ENCODE measurements around the gene RPS6KA5. TPM values are rescaled to one million over a fixed set of nuclear protein-coding genes. Genes with fewer than 3 reads are reported as not detected.

RPS6KA5 gene
- total RNA-seq, 2 experiments from 2014 or later, result 18.8 to 19.3 TPM

GRCh38 chr14:91005716-91006115, 54.7 kb downstream of the RPS6KA5 start:
- POLR2A ChIA-PET, result no interaction called here
- Mint-ChIP-seq H3K9me3 (no peaks in the 10 kb centered on the region), H3K27ac (no peak overlapping the region), H3K4me3 (no peak overlapping the region), H3K36me3 (peaks cover 2% of the 10 kb centered on the region), H3K27me3 (no peaks in the 10 kb centered on the region), H3K4me1 (ENCODE audit: low read depth) (peaks cover 40% of the 10 kb centered on the region)
- intact Hi-C loops (cut with micrococcal nuclease), result no loop called here
- no peak for DNase-seq
- CTCF ChIA-PET, result no interaction called here

GRCh38 chr14:91004987-91005386, 55.5 kb downstream of the RPS6KA5 start:
- H3K27ac Mint-ChIP-seq, result no peak overlapping the region
- intact Hi-C loops (cut with micrococcal nuclease), result no loop called here
- POLR2A ChIA-PET, result no interaction called here
- DNase-seq, result no peak
- H3K36me3 Mint-ChIP-seq, result peaks cover 2% of the 10 kb centered on the region
- H3K9me3 Mint-ChIP-seq, result no peaks in the 10 kb centered on the region
- H3K4me3 Mint-ChIP-seq, result no peak overlapping the region
- CTCF ChIA-PET, result no interaction called here
- no peaks in the 10 kb centered on the region for H3K27me3 Mint-ChIP-seq
- peaks cover 33% of the 10 kb centered on the region for H3K4me1 Mint-ChIP-seq (ENCODE audit: low read depth)

- no peak for DNase-seq
- no peak overlapping the region for H3K4me3 Mint-ChIP-seq
- H3K9me3 Mint-ChIP-seq, result no peaks in the 10 kb centered on the region
- H3K4me1 Mint-ChIP-seq (ENCODE audit: low read depth), result peaks cover 19% of the 10 kb centered on the region
- POLR2A ChIA-PET, result interaction anchor here (1.4 kb wide), 1 partner anchor 13 kb away, joined by 4 read pairs; no protein-coding TSS in a partner anchor
- H3K27ac Mint-ChIP-seq, result no peak overlapping the region
- peaks cover 20% of the 10 kb centered on the region for H3K36me3 Mint-ChIP-seq
- CTCF ChIA-PET, result interaction anchor here (0.6 to 1.4 kb wide), 2 partner anchors 25 to 151 kb away, joined by 3 read pairs; no protein-coding TSS in a partner anchor
- intact Hi-C loops (cut with micrococcal nuclease), result no loop called here
- no peaks in the 10 kb centered on the region for H3K27me3 Mint-ChIP-seq
Observed at GRCh38 chr14:90999299-90999698, 61.1 kb downstream of the RPS6KA5 start.

DNA sequence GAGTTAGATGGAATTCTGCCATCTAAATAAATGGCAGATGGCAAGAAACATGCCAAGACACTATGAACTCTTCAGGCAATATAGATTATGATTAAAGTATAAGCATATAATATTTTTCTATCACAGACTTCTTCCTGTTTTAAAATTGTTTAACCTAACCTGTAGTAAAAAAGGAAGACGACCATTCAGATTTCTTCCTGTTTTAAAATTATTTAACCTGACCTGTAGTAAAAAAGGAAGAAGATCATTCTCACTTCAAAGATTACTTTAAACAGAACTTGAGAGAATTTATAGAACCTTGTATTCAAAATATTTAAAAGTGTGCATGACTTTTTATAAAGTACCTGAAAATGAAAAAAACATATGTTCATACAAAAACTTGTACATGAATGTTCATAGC, 63.5 kb downstream of the RPS6KA5 start:
- no peak for DNase-seq
- intact Hi-C loops (cut with micrococcal nuclease), result no loop called here
- H3K27ac Mint-ChIP-seq, result no peak overlapping the region
- no peaks in the 10 kb centered on the region for H3K27me3 Mint-ChIP-seq
- H3K4me1 Mint-ChIP-seq (ENCODE audit: low read depth), result peaks cover 35% of the 10 kb centered on the region
- H3K4me3 Mint-ChIP-seq, result no peak overlapping the region
- ChIA-PET CTCF (no interaction called here), POLR2A (no interaction called here)
- H3K9me3 Mint-ChIP-seq, result no peaks in the 10 kb centered on the region
- peaks cover 30% of the 10 kb centered on the region for H3K36me3 Mint-ChIP-seq

- H3K27me3 Mint-ChIP-seq, result no peaks in the 10 kb centered on the region
- POLR2A ChIA-PET, result no interaction called here
- DNase-seq, result no peak
- CTCF ChIA-PET, result no interaction called here
- intact Hi-C loops (cut with micrococcal nuclease), result no loop called here
- H3K4me1 Mint-ChIP-seq (ENCODE audit: low read depth), result peaks cover 44% of the 10 kb centered on the region
- no peak overlapping the region for H3K4me3 Mint-ChIP-seq
- no peaks in the 10 kb centered on the region for H3K9me3 Mint-ChIP-seq
- H3K27ac Mint-ChIP-seq, result no peak overlapping the region
- peaks cover 30% of the 10 kb centered on the region for H3K36me3 Mint-ChIP-seq
Observed at GRCh38 chr14:90995785-90996184, 64.7 kb downstream of the RPS6KA5 start.

- intact Hi-C loops (cut with micrococcal nuclease), result loop anchor here (2.0 to 5.0 kb wide), 3 partner anchors 15 to 64 kb away; no protein-coding TSS in a partner anchor
- peaks cover 54% of the 10 kb centered on the region for H3K4me1 Mint-ChIP-seq (ENCODE audit: low read depth)
- DNase-seq, result no peak
- H3K36me3 Mint-ChIP-seq, result peaks cover 30% of the 10 kb centered on the region
- no peak overlapping the region for H3K27ac Mint-ChIP-seq
- no peaks in the 10 kb centered on the region for H3K9me3 Mint-ChIP-seq
- H3K4me3 Mint-ChIP-seq, result no peak overlapping the region
- CTCF ChIA-PET, result interaction anchor here (0.6 kb wide), 1 partner anchor 114 kb away, joined by 3 read pairs; no protein-coding TSS in a partner anchor
- POLR2A ChIA-PET, result interaction anchor here (0.7 to 0.9 kb wide), 2 partner anchors 9 to 356 kb away, joined by 3 read pairs; no protein-coding TSS in a partner anchor
- no peaks in the 10 kb centered on the region for H3K27me3 Mint-ChIP-seq
Observed at GRCh38 chr14:90993792-90994191, 66.6 kb downstream of the RPS6KA5 start.

GRCh38 chr14:90991690-90992443, 68.6 kb downstream of the RPS6KA5 start:
- POLR2A ChIA-PET, result interaction anchor here (2.6 kb wide), 1 partner anchor 22 kb away, joined by 12 read pairs; no protein-coding TSS in a partner anchor
- H3K4me1 Mint-ChIP-seq (ENCODE audit: low read depth), result peaks cover 64% of the 10 kb centered on the region

GRCh38 chr14:90990141-90990540, 70.3 kb downstream of the RPS6KA5 start:
- POLR2A ChIA-PET, result no interaction called here
- Mint-ChIP-seq H3K9me3 (no peaks in the 10 kb centered on the region), H3K4me3 (no peak overlapping the region), H3K27me3 (no peaks in the 10 kb centered on the region), H3K36me3 (peaks cover 32% of the 10 kb centered on the region), H3K27ac (peak overlapping the region; percentile 10), H3K4me1 (ENCODE audit: low read depth) (peaks cover 71% of the 10 kb centered on the region)
- CTCF ChIA-PET, result no interaction called here
- intact Hi-C loops (cut with micrococcal nuclease), result loop anchor here (5.0 kb wide), 2 partner anchors 47 to 67 kb away; no protein-coding TSS in a partner anchor
- no peak for DNase-seq

More at GRCh38 chr14:90991690-90992443, 68.6 kb downstream of the RPS6KA5 start:
- Mint-ChIP-seq H3K27ac (peak overlapping the region; percentile 63), H3K27me3 (no peaks in the 10 kb centered on the region), H3K9me3 (no peaks in the 10 kb centered on the region), H3K4me3 (no peak overlapping the region), H3K36me3 (peaks cover 36% of the 10 kb centered on the region)
- no peak for DNase-seq
- intact Hi-C loops (cut with micrococcal nuclease), result loop anchor here (1.0 to 5.0 kb wide), 4 partner anchors 17 to 65 kb away; no protein-coding TSS in a partner anchor
- CTCF ChIA-PET, result interaction anchor here (1.5 to 1.6 kb wide), 3 partner anchors 10 to 181 kb away, joined by 5 to 6 read pairs (median 5); no protein-coding TSS in a partner anchor

GRCh38 chr14:90987140-90987539, 73.3 kb downstream of the RPS6KA5 start:
- Mint-ChIP-seq H3K4me1 (ENCODE audit: low read depth) (peaks cover 47% of the 10 kb centered on the region), H3K36me3 (peaks cover 25% of the 10 kb centered on the region), H3K4me3 (no peak overlapping the region), H3K27ac (peak overlapping the region; percentile 61), H3K9me3 (no peaks in the 10 kb centered on the region), H3K27me3 (no peaks in the 10 kb centered on the region)
- CTCF ChIA-PET, result interaction anchor here (1.1 kb wide), 1 partner anchor 186 kb away, joined by 3 read pairs; no protein-coding TSS in a partner anchor
- intact Hi-C loops (cut with micrococcal nuclease), result loop anchor here (1.0 kb wide), 1 partner anchor 17 kb away; no protein-coding TSS in a partner anchor
- DNase-seq, result no peak
- POLR2A ChIA-PET, result no interaction called here

- H3K4me3 Mint-ChIP-seq, result no peak overlapping the region
- no peak overlapping the region for H3K27ac Mint-ChIP-seq
- H3K9me3 Mint-ChIP-seq, result no peaks in the 10 kb centered on the region
- POLR2A ChIA-PET, result interaction anchor here (0.6 kb wide), 1 partner anchor 570 kb away, joined by 3 read pairs; no protein-coding TSS in a partner anchor
- no peak for DNase-seq
- no peaks in the 10 kb centered on the region for H3K27me3 Mint-ChIP-seq
- intact Hi-C loops (cut with micrococcal nuclease), result no loop called here
- peaks cover 25% of the 10 kb centered on the region for H3K36me3 Mint-ChIP-seq
- peaks cover 43% of the 10 kb centered on the region for H3K4me1 Mint-ChIP-seq (ENCODE audit: low read depth)
- CTCF ChIA-PET, result interaction anchor here (0.6 kb wide), 2 partner anchors 41 to 78 kb away, joined by 3 read pairs; no protein-coding TSS in a partner anchor
Observed at GRCh38 chr14:90986510-90986909, 73.9 kb downstream of the RPS6KA5 start.

DNA sequence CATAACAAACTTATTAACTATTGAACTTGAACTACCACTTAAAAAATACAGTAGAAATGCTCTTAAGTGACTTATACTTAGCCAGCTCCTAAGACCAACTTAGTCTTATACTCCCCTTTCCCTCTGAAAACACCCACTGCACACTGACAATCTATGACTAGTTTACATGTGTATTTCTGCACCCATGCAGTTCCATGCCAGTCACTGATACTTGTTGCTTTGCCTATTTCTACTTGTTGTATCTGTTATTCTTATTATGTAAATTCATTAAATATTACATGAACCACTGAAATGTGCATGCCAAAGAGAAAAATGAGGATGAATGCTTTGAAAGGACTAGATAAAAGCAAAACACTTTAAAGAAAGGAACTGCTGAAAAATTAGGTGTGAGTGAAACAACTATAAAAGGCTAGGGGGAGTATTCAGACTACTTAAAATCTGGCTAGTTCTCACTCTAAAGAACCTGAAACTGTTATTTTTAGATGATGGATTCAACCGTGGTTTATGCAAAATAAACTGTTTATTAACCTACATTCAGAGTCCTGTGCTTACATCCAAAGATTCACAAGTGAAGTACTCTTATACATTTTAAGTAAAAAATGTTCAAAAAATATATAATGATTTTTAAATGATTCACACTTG, 74.7 kb downstream of the RPS6KA5 start:
- POLR2A ChIA-PET, result no interaction called here
- Mint-ChIP-seq H3K27ac (no peak overlapping the region), H3K9me3 (no peaks in the 10 kb centered on the region), H3K4me3 (no peak overlapping the region), H3K27me3 (no peaks in the 10 kb centered on the region), H3K4me1 (ENCODE audit: low read depth) (peaks cover 35% of the 10 kb centered on the region), H3K36me3 (peaks cover 24% of the 10 kb centered on the region)
- DNase-seq, result no peak
- CTCF ChIA-PET, result interaction anchor here (0.6 kb wide), 2 partner anchors 42 to 79 kb away, joined by 3 read pairs; no protein-coding TSS in a partner anchor
- intact Hi-C loops (cut with micrococcal nuclease), result no loop called here

GRCh38 chr14:90983560-90983959, 76.9 kb downstream of the RPS6KA5 start:
- H3K36me3 Mint-ChIP-seq, result peaks cover 18% of the 10 kb centered on the region
- CTCF ChIA-PET, result interaction anchor here (0.6 kb wide), 1 partner anchor 130 kb away, joined by 3 read pairs; the partner anchor contains the start of gene DGLUCY
- H3K9me3 Mint-ChIP-seq, result no peaks in the 10 kb centered on the region
- H3K4me3 Mint-ChIP-seq, result no peak overlapping the region
- peaks cover 21% of the 10 kb centered on the region for H3K4me1 Mint-ChIP-seq (ENCODE audit: low read depth)
- no peak for DNase-seq
- POLR2A ChIA-PET, result no interaction called here
- H3K27ac Mint-ChIP-seq, result no peak overlapping the region
- H3K27me3 Mint-ChIP-seq, result no peaks in the 10 kb centered on the region
- intact Hi-C loops (cut with micrococcal nuclease), result no loop called here
